ENCODE results near the gene KSR2. TPM values are rescaled to one million over a fixed set of nuclear protein-coding genes. Genes with fewer than 3 reads are reported as not detected.
A peak's percentile ranks its signal among the peaks of the same experiment; 100 is the strongest.

The KSR2 gene
- 1.4 TPM for total RNA-seq
- long read RNA-seq, partial matches to known transcripts = 1 of 2 reads
- long read RNA-seq, other reads (novel, unspliced or antisense) = 1 of 2 reads

DNA sequence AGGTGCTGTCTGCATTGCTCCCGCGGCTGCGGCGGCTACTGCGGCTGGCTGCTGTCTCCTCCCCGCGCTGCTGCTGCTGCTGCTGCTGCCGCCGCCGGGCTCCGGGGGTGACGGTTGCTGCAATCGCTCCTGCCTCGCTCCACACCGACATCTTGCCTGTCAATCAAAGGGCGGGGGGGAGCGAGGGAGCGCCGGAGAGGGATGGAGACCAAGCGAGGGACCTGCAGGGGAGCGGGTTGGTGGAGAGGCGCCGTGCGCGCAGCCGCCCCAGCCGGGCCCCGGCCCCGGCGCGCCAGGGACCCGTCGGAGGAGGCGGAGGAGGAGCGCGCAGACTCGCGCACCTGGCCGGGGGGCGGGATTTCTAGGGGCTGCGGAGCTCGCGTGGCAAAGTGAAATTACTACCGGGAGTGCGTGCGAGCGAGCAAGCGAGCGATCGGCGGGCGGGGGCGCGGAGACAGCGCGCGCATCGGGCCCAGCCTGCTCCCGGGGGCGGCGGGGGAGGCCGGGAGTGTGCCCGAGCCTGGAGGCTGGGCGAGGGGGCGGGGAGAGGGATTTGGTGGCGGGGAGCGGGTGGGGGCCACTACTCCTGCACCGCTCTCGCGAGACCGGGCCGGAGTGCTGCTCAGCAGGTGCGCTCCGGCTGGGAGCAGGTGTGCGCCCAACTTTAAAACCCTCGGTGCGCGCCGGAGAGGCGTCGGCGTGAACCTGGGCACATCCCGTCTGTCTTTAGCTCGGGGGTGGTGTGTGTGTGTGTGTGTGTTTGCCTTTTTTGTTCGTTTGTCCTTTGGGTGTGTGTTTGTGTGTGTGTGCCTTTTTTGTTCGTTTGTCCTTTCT, at the start of gene KSR2:
Gene KSR2 (minus strand): TSS at position 165 of the 834 bp plus-strand sequence. CDS start 735 bp downstream, outside the sequence.
- TF ChIP-seq, protein P1, sequence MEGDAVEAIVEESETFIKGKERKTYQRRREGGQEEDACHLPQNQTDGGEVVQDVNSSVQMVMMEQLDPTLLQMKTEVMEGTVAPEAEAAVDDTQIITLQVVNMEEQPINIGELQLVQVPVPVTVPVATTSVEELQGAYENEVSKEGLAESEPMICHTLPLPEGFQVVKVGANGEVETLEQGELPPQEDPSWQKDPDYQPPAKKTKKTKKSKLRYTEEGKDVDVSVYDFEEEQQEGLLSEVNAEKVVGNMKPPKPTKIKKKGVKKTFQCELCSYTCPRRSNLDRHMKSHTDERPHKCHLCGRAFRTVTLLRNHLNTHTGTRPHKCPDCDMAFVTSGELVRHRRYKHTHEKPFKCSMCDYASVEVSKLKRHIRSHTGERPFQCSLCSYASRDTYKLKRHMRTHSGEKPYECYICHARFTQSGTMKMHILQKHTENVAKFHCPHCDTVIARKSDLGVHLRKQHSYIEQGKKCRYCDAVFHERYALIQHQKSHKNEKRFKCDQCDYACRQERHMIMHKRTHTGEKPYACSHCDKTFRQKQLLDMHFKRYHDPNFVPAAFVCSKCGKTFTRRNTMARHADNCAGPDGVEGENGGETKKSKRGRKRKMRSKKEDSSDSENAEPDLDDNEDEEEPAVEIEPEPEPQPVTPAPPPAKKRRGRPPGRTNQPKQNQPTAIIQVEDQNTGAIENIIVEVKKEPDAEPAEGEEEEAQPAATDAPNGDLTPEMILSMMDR (IDR thresholded peaks at IDR 0.05) = no peak
- H3K36me3 ChIP-seq = no peaks in the 10 kb centered on the region
- ATAC-seq = peak; percentile 95
- peak; percentile 95 for DNase-seq
- H3K4me1 ChIP-seq = no peaks in the 10 kb centered on the region
- no peaks in the 10 kb centered on the region for H3K9me3 ChIP-seq
- H3K27ac ChIP-seq = peak within 1 kb of the TSS; percentile 42
- peak within 1 kb of the TSS; percentile 47 for H3K4me3 ChIP-seq
- intact Hi-C loops (cut with DNase I) = no loop called here
- peaks cover 25% of the 10 kb centered on the region for H3K27me3 ChIP-seq

DNA sequence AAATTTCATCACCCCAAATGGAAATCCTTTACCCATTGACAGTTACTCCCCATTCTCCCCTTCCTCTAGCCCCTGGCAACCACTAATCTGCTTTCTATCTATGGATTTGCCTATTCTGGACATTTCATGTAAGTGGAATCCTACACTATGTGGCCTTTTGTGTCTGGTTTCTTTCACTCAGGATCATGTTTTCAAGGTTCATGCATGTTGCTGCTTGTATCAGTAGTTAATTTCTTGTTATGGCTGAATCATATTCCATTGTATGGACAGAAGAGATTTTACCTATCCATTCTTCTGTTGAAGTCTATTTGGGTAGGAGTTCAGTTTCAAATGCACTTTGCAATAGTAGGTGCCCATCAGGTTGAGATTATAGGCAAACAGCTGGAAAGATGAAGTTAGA, 49.1 kb upstream of the KSR2 start:
- H3K4me3 ChIP-seq = no peak overlapping the region
- intact Hi-C loops (cut with DNase I) = no loop called here
- TF ChIP-seq, protein P1 (IDR thresholded peaks at IDR 0.05) = no peak
- no peaks in the 10 kb centered on the region for H3K27me3 ChIP-seq
- H3K27ac ChIP-seq = no peak overlapping the region
- peaks cover 10% of the 10 kb centered on the region for H3K4me1 ChIP-seq
- no peak for DNase-seq
- no peak for ATAC-seq
- H3K36me3 ChIP-seq = peaks cover 27% of the 10 kb centered on the region
- no peaks in the 10 kb centered on the region for H3K9me3 ChIP-seq

- peak; percentile 99 for DNase-seq
- peaks cover 22% of the 10 kb centered on the region for H3K36me3 ChIP-seq
- peak within 1 kb of the TSS; percentile 75 for H3K27ac ChIP-seq
- TF ChIP-seq, protein P1 (IDR thresholded peaks at IDR 0.05) = no peak
- H3K4me3 ChIP-seq = peak within 1 kb of the TSS; percentile 98
- H3K9me3 ChIP-seq = no peaks in the 10 kb centered on the region
- intact Hi-C loops (cut with DNase I) = no loop called here
- peak; percentile 99 for ATAC-seq
- peaks cover 10% of the 10 kb centered on the region for H3K4me1 ChIP-seq
- no peaks in the 10 kb centered on the region for H3K27me3 ChIP-seq
Observed at GRCh38 chr12:118016424-118017264, 47.9 kb upstream of the KSR2 start, which contains the start of gene RFC5. Gene RFC5, plus strand, starts transcription at chr12:118016703. Its CDS starts 125 bp downstream, at chr12:118016828.

- peak overlapping the region; percentile 98 for H3K4me3 ChIP-seq
- intact Hi-C loops (cut with DNase I) = no loop called here
- peaks cover 10% of the 10 kb centered on the region for H3K4me1 ChIP-seq
Observed at GRCh38 chr12:118015944-118016343, 47.2 kb upstream of the KSR2 start.

GRCh38 chr12:118015306-118015705, 46.5 kb upstream of the KSR2 start:
- H3K27ac ChIP-seq = no peak overlapping the region
- DNase-seq (no peak), ATAC-seq (no peak)
- no peak overlapping the region for H3K4me3 ChIP-seq
- H3K4me1 ChIP-seq = peaks cover 10% of the 10 kb centered on the region
- peaks cover 11% of the 10 kb centered on the region for H3K36me3 ChIP-seq
- no peaks in the 10 kb centered on the region for H3K9me3 ChIP-seq
- TF ChIP-seq, protein P1 (IDR thresholded peaks at IDR 0.05) = no peak
- H3K27me3 ChIP-seq = no peaks in the 10 kb centered on the region
- intact Hi-C loops (cut with DNase I) = no loop called here

More at GRCh38 chr12:118015944-118016343, 47.2 kb upstream of the KSR2 start:
- DNase-seq = no peak
- Histone ChIP-seq H3K27ac (peak overlapping the region; percentile 75), H3K27me3 (no peaks in the 10 kb centered on the region), H3K9me3 (no peaks in the 10 kb centered on the region), H3K36me3 (peaks cover 17% of the 10 kb centered on the region)
- no peak for ATAC-seq
- TF ChIP-seq, protein P1 (IDR thresholded peaks at IDR 0.05) = no peak

All from upper lobe of right lung (tissue), 1 donor.